Transverse colon (tissue), 3 donors: Measurements from ENCODE around the gene CTCF.

Source experiments
- EP300 ChIP-seq: sonication (generic); formaldehyde crosslinking; IDR thresholded peaks from one replicate; pipeline ENCODE4 v1.6.1; 2017; ENCODE audit warnings: antibody characterized with exemption, low read depth
- POLR2A ChIP-seq: fragments of 450-650 bp; IDR thresholded peaks from one replicate; pipeline ENCODE4 v1.6.1; 2016; ENCODE audit warnings: antibody characterized with exemption, mild to moderate bottlenecking, moderate library complexity
- TF ChIP-seq, protein P1 (sequence below), 5 experiments: fragments of 200-600 bp in 3 of 5; fragments of 450-650 bp in 2 of 5; sonication (generic) in 3 of 5; IDR thresholded peaks; 1 replicate in 2 of 5; 2 replicates in 3 of 5; pipeline ENCODE4 v1.5.1; 2016 to 2017; ENCODE audit warnings: antibody characterized with exemption in 5 of 5, inconsistent platforms in 3 of 5, mild to moderate bottlenecking in 2 of 5, moderate library complexity in 1 of 5

DNA sequence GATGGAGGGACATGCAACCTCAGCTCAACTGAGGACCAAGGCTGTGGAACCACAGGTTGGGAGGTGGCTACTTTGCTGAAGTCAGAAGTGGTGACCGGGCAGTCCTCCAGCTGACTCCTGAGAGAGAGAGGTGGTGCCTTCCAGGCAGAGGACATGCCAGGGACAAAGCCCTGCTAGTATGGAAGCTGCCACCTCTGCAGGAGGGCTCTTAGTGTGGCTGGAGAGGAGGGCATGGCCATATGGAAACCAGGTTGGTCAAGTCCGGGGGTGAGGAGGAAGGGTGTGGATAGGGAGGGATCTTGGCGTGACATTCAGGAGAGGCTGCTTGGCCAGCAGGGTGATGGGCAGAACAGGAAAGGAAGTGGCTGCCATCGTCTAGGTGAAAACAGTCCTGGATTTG, 110.0 kb downstream of the CTCF start:
- no peak for TF ChIP-seq POLR2A
- no peak for TF ChIP-seq EP300
- TF ChIP-seq, protein P1, sequence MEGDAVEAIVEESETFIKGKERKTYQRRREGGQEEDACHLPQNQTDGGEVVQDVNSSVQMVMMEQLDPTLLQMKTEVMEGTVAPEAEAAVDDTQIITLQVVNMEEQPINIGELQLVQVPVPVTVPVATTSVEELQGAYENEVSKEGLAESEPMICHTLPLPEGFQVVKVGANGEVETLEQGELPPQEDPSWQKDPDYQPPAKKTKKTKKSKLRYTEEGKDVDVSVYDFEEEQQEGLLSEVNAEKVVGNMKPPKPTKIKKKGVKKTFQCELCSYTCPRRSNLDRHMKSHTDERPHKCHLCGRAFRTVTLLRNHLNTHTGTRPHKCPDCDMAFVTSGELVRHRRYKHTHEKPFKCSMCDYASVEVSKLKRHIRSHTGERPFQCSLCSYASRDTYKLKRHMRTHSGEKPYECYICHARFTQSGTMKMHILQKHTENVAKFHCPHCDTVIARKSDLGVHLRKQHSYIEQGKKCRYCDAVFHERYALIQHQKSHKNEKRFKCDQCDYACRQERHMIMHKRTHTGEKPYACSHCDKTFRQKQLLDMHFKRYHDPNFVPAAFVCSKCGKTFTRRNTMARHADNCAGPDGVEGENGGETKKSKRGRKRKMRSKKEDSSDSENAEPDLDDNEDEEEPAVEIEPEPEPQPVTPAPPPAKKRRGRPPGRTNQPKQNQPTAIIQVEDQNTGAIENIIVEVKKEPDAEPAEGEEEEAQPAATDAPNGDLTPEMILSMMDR (IDR thresholded peaks at IDR 0.05): no peak
